WTC11 (cell line): Measurements from ENCODE around the gene IRF3.

Experiments used
- CTCF ChIP-seq: fragments of 200-600 bp; IDR thresholded peaks from 2 replicates; pipeline ENCODE4 v1.8.0; 2022; ENCODE audit warnings: antibody characterized with exemption
- FOXP1 ChIP-seq: sonication (generic); formaldehyde crosslinking; IDR thresholded peaks from 2 replicates; pipeline ENCODE4 v1.8.0; 2022; ENCODE audit warnings: missing genetic modification reagents, mild to moderate bottlenecking, moderate library complexity, borderline replicate concordance
- IRF2 ChIP-seq: sonication (generic); formaldehyde crosslinking; IDR thresholded peaks from 2 replicates; pipeline ENCODE4 v1.8.0; 2022; ENCODE audit warnings: low read depth, missing genetic modification reagents, borderline replicate concordance
- NR1H2 ChIP-seq: sonication (generic); formaldehyde crosslinking; IDR thresholded peaks from 2 replicates; pipeline ENCODE4 v1.9.0; 2021; ENCODE audit warnings: mild to moderate bottlenecking, moderate library complexity, missing genetic modification reagents
- TEAD1 ChIP-seq: sonication (generic); formaldehyde crosslinking; IDR thresholded peaks from 2 replicates; pipeline ENCODE4 v1.8.0; 2022; ENCODE audit warnings: mild to moderate bottlenecking, missing genetic modification reagents
- ZNF121 ChIP-seq: sonication (generic); formaldehyde crosslinking; IDR thresholded peaks from 2 replicates; pipeline ENCODE4 v1.8.0; 2023; ENCODE audit warnings: missing genetic modification reagents
- ZNF232 ChIP-seq: sonication (generic); formaldehyde crosslinking; IDR thresholded peaks from 2 replicates; pipeline ENCODE4 v1.8.0; 2022; ENCODE audit warnings: mild to moderate bottlenecking, missing genetic modification reagents
- TF ChIP-seq, protein P1 (sequence below): sonication (generic); formaldehyde crosslinking; IDR thresholded peaks from 2 replicates; pipeline ENCODE4 v1.8.0; 2022; ENCODE audit warnings: mild to moderate bottlenecking, missing genetic modification reagents

- no peak for TF ChIP-seq TEAD1
- TF ChIP-seq CTCF: no peak
- TF ChIP-seq ZNF121 (CRISPR knock-in tag): no peak
- no peak for TF ChIP-seq ZNF232 (CRISPR knock-in tag)
- no peak for TF ChIP-seq FOXP1
- TF ChIP-seq NR1H2: no peak
- no peak for TF ChIP-seq IRF2 (CRISPR knock-in tag)
- TF ChIP-seq, protein P1, sequence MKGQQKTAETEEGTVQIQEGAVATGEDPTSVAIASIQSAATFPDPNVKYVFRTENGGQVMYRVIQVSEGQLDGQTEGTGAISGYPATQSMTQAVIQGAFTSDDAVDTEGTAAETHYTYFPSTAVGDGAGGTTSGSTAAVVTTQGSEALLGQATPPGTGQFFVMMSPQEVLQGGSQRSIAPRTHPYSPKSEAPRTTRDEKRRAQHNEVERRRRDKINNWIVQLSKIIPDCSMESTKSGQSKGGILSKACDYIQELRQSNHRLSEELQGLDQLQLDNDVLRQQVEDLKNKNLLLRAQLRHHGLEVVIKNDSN: no peak
Observed at GRCh38 chr19:49651029-49651819, 14.4 kb downstream of the IRF3 start.
